Sigmoid colon (tissue), 4 donors: ENCODE data around the gene UNC13C.

Experiments used
- CTCF ChIP-seq, 4 experiments: fragments of 450-650 bp in 3 of 4; fragments of 200-600 bp in 1 of 4; IDR thresholded peaks; one replicate each; pipeline ENCODE4 v1.5.1; 2016 to 2019; ENCODE audit warnings: antibody characterized with exemption in 4 of 4, mild to moderate bottlenecking in 3 of 4, moderate library complexity in 2 of 4
- EP300 ChIP-seq, 4 donors: sonication (generic); formaldehyde crosslinking; IDR thresholded peaks; one replicate each; pipeline ENCODE4 v1.6.1; 2017; ENCODE audit warnings: antibody characterized with exemption in 4 of 4
- POLR2A ChIP-seq, 2 donors: fragments of 450-650 bp; IDR thresholded peaks; one replicate each; pipeline ENCODE4 v1.6.1; 2016; ENCODE audit warnings: antibody characterized with exemption in 2 of 2, mild to moderate bottlenecking in 2 of 2, moderate library complexity in 2 of 2
- POLR2AphosphoS5 ChIP-seq, 4 donors: sonication (generic); formaldehyde crosslinking; IDR thresholded peaks; one replicate each; pipeline ENCODE4 v1.6.1; 2017; ENCODE audit warnings: antibody characterized with exemption in 4 of 4

- no peak for TF ChIP-seq CTCF (IDR thresholded peaks at IDR 0.05)
- no peak for TF ChIP-seq POLR2A (IDR thresholded peaks at IDR 0.05)
- TF ChIP-seq POLR2AphosphoS5 (IDR thresholded peaks at IDR 0.05), result no peak
- no peak for TF ChIP-seq EP300 (IDR thresholded peaks at IDR 0.05)
Observed at GRCh38 chr15:54681584-54681983, 703.3 kb downstream of the UNC13C start.
